ENCODE data around the gene TXNDC16.

DNA sequence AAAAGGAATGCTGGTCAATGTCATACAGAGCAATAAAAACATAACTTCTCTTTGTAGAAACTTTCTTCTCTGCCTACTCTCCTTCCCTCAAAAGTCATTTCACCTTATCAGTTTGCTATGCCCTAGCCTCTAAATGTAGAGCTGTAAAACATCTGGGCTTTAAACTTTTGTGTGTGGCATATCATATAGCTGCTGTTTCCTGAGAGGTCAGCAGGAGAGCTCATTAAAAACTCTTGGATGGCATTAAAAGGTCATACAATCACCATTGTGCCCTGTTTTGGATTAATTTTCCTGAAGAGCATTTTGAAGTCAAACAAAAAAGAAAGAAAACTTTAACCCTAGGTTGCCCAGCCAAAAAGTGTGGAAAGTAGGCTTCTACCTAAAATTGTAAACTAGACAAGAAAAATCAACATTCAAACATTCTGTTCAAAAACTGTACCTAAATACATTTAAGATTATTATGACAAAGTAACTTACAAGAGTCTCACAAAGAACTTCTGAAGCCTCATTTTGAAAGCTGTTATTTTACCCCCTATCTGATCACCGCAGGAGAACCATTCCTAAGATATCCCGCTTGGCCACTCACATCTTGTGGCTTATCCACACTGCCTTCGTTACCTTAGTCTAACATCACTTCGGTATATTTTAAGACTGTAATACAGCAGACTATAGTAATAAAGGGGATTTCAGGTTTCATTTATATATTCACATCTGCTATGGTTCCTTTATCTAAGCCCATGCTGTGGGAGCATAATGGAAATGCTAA, 38.1 kb downstream of the TXNDC16 start:
- TF ChIP-seq, protein P1, sequence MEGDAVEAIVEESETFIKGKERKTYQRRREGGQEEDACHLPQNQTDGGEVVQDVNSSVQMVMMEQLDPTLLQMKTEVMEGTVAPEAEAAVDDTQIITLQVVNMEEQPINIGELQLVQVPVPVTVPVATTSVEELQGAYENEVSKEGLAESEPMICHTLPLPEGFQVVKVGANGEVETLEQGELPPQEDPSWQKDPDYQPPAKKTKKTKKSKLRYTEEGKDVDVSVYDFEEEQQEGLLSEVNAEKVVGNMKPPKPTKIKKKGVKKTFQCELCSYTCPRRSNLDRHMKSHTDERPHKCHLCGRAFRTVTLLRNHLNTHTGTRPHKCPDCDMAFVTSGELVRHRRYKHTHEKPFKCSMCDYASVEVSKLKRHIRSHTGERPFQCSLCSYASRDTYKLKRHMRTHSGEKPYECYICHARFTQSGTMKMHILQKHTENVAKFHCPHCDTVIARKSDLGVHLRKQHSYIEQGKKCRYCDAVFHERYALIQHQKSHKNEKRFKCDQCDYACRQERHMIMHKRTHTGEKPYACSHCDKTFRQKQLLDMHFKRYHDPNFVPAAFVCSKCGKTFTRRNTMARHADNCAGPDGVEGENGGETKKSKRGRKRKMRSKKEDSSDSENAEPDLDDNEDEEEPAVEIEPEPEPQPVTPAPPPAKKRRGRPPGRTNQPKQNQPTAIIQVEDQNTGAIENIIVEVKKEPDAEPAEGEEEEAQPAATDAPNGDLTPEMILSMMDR (IDR thresholded peaks at IDR 0.05; ENCODE audit: low read depth, low read length): no peak
- no peak for TF ChIP-seq EZH2phosphoT487 (IDR thresholded peaks at IDR 0.05; ENCODE audit: low read depth)

All from OCI-LY3 (cell line).